GM19023 (cell line): ENCODE data around the gene TCHH.

Source experiments
- ATAC-seq: cut with Tn5 transposase; IDR thresholded peaks from one replicate; pipeline ENCODE4 v1.9.1; 2021; ENCODE audit warnings: mild to moderate bottlenecking, moderate library complexity; ENCODE audit not compliant: unreplicated experiment

Gene TCHH

GRCh38 chr1:152067150-152067549, 48.1 kb downstream of the TCHH start:
- ATAC-seq, result no peak

DNA sequence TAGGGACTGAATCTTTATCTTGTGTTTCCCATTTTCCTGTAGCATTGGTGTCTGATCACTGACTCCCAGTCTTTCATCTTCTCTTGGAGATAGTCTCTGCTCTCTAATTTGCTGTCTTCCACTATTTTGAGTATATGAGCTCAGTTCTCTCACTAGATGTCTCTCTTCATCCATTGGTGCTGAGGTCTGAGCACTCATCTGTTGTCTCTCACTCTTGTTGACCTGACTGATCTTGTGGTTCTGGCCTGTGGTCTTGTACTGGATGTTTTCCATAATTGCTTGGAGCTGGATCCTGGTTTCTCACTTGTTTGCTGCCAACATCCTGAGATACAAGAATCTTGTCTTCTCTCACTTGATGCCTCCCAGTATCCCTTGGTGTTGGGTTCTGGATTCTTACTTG, 53.3 kb downstream of the TCHH start:
- ATAC-seq, result no peak
